ENCODE measurements around the gene RCAN1. TPM values are rescaled to one million over a fixed set of nuclear protein-coding genes. Genes with fewer than 3 reads are reported as not detected.

The RCAN1 gene
- total RNA-seq, 6 experiments from 2014 or later: 60.8 to 87.2 (median 66.1) TPM

DNA sequence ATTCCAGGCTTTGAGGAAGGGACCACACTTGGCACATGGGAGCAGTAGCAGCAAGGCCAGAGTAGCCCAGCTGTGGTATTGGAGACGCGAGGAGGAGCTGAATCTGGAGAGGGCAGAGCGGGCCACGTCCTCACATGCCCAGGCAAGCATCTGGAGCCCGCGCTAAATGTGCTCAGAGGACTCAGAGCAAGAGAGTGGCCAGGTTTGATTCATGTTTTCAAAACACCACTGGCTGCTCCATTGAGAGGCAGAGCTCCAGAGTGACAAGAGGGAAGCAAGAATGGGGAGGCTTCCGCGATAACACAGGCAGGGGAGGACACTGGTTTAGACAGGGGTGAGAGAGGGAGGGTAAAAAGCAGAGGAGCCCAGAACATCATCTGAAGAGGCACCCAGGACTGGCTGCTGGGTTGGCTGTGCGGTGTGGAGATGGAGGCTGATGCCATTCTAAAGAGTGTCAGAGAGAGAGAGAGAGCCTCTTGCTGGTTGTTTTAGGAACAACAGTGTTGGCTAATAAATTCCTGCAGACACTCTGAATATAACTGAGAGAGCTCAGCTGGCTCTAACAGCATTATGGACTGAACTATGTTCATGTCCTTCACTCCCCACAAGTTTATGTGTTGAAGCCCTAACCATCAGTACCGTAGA, 32.3 kb downstream of the RCAN1 start:
- TF ChIP-seq, protein P1, sequence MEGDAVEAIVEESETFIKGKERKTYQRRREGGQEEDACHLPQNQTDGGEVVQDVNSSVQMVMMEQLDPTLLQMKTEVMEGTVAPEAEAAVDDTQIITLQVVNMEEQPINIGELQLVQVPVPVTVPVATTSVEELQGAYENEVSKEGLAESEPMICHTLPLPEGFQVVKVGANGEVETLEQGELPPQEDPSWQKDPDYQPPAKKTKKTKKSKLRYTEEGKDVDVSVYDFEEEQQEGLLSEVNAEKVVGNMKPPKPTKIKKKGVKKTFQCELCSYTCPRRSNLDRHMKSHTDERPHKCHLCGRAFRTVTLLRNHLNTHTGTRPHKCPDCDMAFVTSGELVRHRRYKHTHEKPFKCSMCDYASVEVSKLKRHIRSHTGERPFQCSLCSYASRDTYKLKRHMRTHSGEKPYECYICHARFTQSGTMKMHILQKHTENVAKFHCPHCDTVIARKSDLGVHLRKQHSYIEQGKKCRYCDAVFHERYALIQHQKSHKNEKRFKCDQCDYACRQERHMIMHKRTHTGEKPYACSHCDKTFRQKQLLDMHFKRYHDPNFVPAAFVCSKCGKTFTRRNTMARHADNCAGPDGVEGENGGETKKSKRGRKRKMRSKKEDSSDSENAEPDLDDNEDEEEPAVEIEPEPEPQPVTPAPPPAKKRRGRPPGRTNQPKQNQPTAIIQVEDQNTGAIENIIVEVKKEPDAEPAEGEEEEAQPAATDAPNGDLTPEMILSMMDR (IDR thresholded peaks at IDR 0.05): peak; percentile 78
- peaks cover 46% of the 10 kb centered on the region for H3K4me1 Mint-ChIP-seq (ENCODE audit: low read depth)
- H3K4me3 Mint-ChIP-seq: no peak overlapping the region
- peaks cover 4% of the 10 kb centered on the region; the same call in 1 of the 2 replicates for H3K9me3 Mint-ChIP-seq
- 0 out of 2 replicates have a peak overlapping the region, but pooled peaks have one; percentile 8 for H3K27ac Mint-ChIP-seq
- no peaks in the 10 kb centered on the region for H3K27me3 Mint-ChIP-seq (ENCODE audit: insufficient read depth)
- peak; percentile 64 for DNase-seq
- H3K36me3 Mint-ChIP-seq (ENCODE audit: low read depth): peaks cover 1% of the 10 kb centered on the region; the same call in 1 of the 2 replicates

DNA sequence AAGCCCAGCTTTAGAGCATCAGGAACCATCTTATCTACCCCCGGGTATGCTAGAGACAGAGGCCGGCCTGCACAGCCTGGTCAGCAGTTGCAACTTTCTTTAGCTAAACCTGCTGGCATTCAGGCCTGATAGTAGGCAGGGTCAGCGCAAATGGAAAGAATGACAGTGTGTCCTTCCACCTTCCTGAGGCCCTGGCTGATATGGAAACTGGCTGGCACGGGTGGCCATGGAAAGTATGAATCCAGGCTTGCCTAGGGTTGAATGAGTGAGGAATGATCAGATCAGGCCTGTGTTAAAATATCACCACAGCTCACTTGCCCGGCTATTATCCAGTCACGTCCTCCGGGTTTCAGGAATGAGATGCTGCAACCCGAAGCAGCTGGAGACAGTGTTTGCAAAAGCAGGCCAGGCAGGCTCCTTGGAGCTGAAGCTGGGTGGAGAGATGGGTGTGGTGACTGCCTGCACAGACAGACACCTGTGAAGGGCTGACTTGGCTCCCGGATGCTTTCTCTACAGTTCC, 34.7 kb downstream of the RCAN1 start:
- Mint-ChIP-seq H3K36me3 (ENCODE audit: low read depth) (peaks cover 4% of the 10 kb centered on the region; the same call in 1 of the 2 replicates), H3K4me1 (ENCODE audit: low read depth) (peaks cover 62% of the 10 kb centered on the region), H3K27ac (peak overlapping the region; percentile 70), H3K9me3 (no peaks in the 10 kb centered on the region), H3K4me3 (no peak overlapping the region), H3K27me3 (ENCODE audit: insufficient read depth) (no peaks in the 10 kb centered on the region)
- TF ChIP-seq, protein P1 (IDR thresholded peaks at IDR 0.05): no peak
- DNase-seq: no peak

DNA sequence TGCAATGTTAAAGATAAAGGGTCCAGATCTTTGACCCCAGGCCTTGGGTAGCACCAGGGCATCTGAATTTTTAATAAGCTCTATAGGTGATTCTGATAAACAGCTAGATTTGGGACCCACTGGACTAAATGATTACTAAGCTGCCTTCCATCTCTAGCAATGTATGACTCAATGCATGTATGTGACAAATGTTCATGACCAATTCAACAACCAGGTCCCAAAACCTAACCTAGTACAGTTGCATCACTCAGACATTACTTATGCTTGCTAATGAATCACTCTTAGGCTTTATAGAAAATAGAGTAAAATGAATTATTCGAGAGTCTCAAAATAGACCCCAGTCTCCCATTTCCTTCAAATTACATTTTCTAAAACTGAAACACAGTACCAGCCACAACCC, 35.5 kb downstream of the RCAN1 start:
- Mint-ChIP-seq H3K9me3 (no peaks in the 10 kb centered on the region), H3K4me1 (ENCODE audit: low read depth) (peaks cover 62% of the 10 kb centered on the region), H3K27me3 (ENCODE audit: insufficient read depth) (no peaks in the 10 kb centered on the region; the same call in 1 of the 2 replicates), H3K36me3 (ENCODE audit: low read depth) (peaks cover 4% of the 10 kb centered on the region; the same call in 1 of the 2 replicates), H3K27ac (peak overlapping the region; percentile 70), H3K4me3 (0 out of 2 replicates have a peak overlapping the region, but pooled peaks have one; percentile 8)
- TF ChIP-seq, protein P1 (IDR thresholded peaks at IDR 0.05): no peak
- DNase-seq: peak; percentile 81

DNA sequence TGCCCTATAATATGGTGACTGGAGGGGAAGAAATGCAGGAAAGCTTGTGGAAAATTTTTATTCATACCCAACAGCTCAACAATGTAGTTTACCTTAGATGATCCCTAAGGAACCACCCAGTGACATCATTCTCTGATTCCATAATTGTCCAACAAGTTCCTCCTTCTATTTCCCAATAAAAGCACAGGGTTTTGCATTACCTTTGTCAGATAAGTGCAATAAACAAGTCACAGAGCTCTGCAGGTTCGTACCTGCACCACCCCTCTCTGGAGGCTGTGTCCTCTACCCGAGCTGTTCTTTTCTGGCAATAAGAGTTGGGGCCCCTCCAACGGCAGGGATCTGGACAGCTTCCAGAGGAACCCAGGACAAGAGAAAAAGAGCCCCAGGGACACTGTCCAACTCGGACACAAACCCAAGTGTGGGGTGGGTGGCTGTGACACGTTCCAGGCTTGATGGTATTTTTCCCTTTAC, 38.8 kb downstream of the RCAN1 start:
- H3K27ac Mint-ChIP-seq: no peak overlapping the region
- peaks cover 36% of the 10 kb centered on the region for H3K4me1 Mint-ChIP-seq (ENCODE audit: low read depth)
- no peak overlapping the region for H3K4me3 Mint-ChIP-seq
- no peaks in the 10 kb centered on the region; the same call in 1 of the 2 replicates for H3K27me3 Mint-ChIP-seq (ENCODE audit: insufficient read depth)
- TF ChIP-seq, protein P1 (IDR thresholded peaks at IDR 0.05): no peak
- H3K36me3 Mint-ChIP-seq (ENCODE audit: low read depth): peaks cover 13% of the 10 kb centered on the region; the same call in 1 of the 2 replicates
- peak; percentile 10 for DNase-seq
- H3K9me3 Mint-ChIP-seq: no peaks in the 10 kb centered on the region

DNA sequence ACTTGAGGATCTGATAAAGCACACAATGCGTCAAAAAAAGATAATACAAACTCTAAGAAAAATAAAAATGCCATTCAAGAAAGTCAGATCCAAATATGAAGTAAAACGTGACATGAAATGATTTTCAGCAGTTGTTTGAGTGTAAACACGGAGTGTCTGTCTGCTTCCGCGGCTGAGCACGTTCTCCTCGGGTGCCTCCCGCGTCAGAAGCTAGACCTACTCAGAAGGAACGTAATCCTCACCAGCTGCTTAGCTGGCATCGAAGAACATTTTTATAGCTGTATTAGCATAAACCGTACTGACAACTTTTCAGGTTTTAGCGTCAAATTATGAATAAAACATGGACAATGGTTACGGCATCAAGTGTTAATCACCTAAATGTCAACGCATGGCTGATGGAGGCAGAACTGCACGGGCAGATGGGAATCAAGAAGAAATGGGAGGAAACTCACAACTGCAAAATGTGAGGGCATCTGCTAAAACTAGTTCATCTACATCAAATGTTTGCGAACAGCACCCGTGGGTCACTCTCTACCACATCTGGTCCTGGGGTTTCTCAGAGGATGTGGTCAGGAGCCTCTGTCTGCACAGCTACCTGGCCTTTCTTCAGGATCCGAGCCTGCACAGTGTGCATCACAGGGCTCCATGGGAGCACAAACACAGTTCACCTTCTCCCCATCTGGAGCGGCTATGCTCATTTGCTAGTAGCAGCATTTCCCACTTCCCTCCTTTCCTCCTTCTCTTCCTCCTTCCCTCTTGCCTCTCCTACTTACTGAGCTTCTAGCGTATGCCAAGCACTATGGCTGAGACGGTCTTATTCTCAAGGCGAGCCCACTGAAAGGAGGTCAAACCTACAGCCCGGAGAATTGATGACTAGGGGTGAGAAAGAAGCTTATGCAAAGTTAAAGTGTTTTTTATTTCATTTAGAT, 40.0 kb downstream of the RCAN1 start:
- H3K4me3 Mint-ChIP-seq: no peak overlapping the region
- TF ChIP-seq, protein P1 (IDR thresholded peaks at IDR 0.05): no peak
- no peak for DNase-seq
- no peak overlapping the region for H3K27ac Mint-ChIP-seq
- no peaks in the 10 kb centered on the region; the same call in 1 of the 2 replicates for H3K27me3 Mint-ChIP-seq (ENCODE audit: insufficient read depth)
- peaks cover 31% of the 10 kb centered on the region for H3K4me1 Mint-ChIP-seq (ENCODE audit: low read depth)
- no peaks in the 10 kb centered on the region for H3K9me3 Mint-ChIP-seq
- H3K36me3 Mint-ChIP-seq (ENCODE audit: low read depth): peaks cover 13% of the 10 kb centered on the region; the same call in 1 of the 2 replicates

Data from HFFc6 (cell line).